Measurements from ENCODE around the gene TSHZ1.

Gene TSHZ1

DNA sequence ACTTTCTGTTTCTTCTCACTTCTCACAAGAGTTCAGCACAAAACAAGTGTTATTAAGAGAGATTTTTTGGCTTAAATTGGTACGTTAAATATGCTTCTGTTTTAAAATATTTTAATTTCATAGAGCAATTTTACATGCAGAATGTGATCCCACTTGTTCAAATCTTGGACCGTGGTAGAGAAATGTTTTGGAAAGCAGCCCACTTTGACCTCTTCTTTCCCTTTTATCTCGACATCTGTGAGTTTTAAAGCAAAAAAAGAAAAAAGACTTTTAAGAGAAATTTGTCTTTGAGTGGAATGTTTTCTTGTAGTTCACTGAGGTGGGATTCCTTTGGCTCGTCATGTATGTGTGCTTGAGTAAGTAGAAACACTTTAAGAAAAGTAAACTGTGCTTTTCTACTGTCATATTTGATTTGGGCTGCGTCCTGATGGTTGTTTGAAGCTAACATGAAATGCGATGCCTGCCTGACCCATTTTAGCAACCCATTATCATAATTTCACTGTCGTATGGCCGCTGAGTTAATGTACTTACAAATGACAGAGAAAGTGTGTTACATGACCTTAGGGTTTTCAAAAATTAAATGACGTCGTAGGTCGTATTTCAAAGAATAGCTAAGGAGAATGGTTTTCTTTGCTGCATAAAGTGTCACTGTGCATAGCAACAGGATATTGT, 54.5 kb downstream of the TSHZ1 start (continued):
- peak; percentile 82 for TF ChIP-seq ZEB2 (tag by site-specific recombination; IDR thresholded peaks at IDR 0.05)
- TF ChIP-seq FEZF1 (tag by site-specific recombination; IDR thresholded peaks at IDR 0.05): peak; percentile 96
- no peak for TF ChIP-seq ZNF837 (tag by site-specific recombination; IDR thresholded peaks at IDR 0.05)
- no peak for TF ChIP-seq TCF7L2 (IDR thresholded peaks at IDR 0.05; ENCODE audit: borderline replicate concordance, low read depth, low read length)
- TF ChIP-seq ZNF157 (tag by site-specific recombination; IDR thresholded peaks at IDR 0.05): no peak
- no peak for TF ChIP-seq ZNF274 (IDR thresholded peaks at IDR 0.05; ENCODE audit: low read length)
- no peak for TF ChIP-seq ZNF274 (tag by site-specific recombination; IDR thresholded peaks at IDR 0.05; ENCODE audit: borderline replicate concordance)
- no peak for TF ChIP-seq ZSCAN23 (tag by site-specific recombination; IDR thresholded peaks at IDR 0.05)
- TF ChIP-seq ZSCAN5A (tag by site-specific recombination; IDR thresholded peaks at IDR 0.05): no peak
- no peak for TF ChIP-seq ZNF23 (tag by site-specific recombination; IDR thresholded peaks at IDR 0.05; ENCODE audit: borderline replicate concordance)
- TF ChIP-seq ZNF266 (tag by site-specific recombination; IDR thresholded peaks at IDR 0.05; ENCODE audit: low read depth): no peak
- TF ChIP-seq ZBTB44 (tag by site-specific recombination; IDR thresholded peaks at IDR 0.05): peak; percentile 41; the same call in 1 of the 2 replicates
- peak; percentile 79; the same call in 1 of the 2 replicates for TF ChIP-seq ZSCAN30 (tag by site-specific recombination; IDR thresholded peaks at IDR 0.05)
- TF ChIP-seq, protein P1, sequence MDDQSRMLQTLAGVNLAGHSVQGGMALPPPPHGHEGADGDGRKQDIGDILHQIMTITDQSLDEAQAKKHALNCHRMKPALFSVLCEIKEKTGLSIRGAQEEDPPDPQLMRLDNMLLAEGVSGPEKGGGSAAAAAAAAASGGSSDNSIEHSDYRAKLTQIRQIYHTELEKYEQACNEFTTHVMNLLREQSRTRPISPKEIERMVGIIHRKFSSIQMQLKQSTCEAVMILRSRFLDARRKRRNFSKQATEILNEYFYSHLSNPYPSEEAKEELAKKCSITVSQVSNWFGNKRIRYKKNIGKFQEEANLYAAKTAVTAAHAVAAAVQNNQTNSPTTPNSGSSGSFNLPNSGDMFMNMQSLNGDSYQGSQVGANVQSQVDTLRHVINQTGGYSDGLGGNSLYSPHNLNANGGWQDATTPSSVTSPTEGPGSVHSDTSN (CRISPR knock-in tag; IDR thresholded peaks at IDR 0.05): no peak
- TF ChIP-seq ZNF174 (tag by site-specific recombination; IDR thresholded peaks at IDR 0.05): no peak
- no peak for TF ChIP-seq ZNF132 (tag by site-specific recombination; IDR thresholded peaks at IDR 0.05; ENCODE audit: borderline replicate concordance)
- no peak for TF ChIP-seq ZNF626 (tag by site-specific recombination; IDR thresholded peaks at IDR 0.05)
- no peak for TF ChIP-seq ZNF510 (tag by site-specific recombination; IDR thresholded peaks at IDR 0.05; ENCODE audit: insufficient replicate concordance)
- no peak; the same call in 1 of the 2 replicates for TF ChIP-seq ZFP69B (tag by site-specific recombination; IDR thresholded peaks at IDR 0.05)
- TF ChIP-seq ZNF16 (tag by site-specific recombination; IDR thresholded peaks at IDR 0.05; ENCODE audit: low read depth): no peak
- TF ChIP-seq KLF16 (tag by site-specific recombination; IDR thresholded peaks at IDR 0.05): no peak
- TF ChIP-seq MEIS1 (CRISPR knock-in tag; IDR thresholded peaks at IDR 0.05; ENCODE audit: borderline replicate concordance): no peak
- no peak for TF ChIP-seq KLF8 (tag by site-specific recombination; IDR thresholded peaks at IDR 0.05)
- TF ChIP-seq, protein P2, sequence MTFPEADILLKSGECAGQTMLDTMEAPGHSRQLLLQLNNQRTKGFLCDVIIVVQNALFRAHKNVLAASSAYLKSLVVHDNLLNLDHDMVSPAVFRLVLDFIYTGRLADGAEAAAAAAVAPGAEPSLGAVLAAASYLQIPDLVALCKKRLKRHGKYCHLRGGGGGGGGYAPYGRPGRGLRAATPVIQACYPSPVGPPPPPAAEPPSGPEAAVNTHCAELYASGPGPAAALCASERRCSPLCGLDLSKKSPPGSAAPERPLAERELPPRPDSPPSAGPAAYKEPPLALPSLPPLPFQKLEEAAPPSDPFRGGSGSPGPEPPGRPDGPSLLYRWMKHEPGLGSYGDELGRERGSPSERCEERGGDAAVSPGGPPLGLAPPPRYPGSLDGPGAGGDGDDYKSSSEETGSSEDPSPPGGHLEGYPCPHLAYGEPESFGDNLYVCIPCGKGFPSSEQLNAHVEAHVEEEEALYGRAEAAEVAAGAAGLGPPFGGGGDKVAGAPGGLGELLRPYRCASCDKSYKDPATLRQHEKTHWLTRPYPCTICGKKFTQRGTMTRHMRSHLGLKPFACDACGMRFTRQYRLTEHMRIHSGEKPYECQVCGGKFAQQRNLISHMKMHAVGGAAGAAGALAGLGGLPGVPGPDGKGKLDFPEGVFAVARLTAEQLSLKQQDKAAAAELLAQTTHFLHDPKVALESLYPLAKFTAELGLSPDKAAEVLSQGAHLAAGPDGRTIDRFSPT (tag by site-specific recombination; IDR thresholded peaks at IDR 0.05): peak; percentile 73
- peak; percentile 80 for TF ChIP-seq SP7 (tag by site-specific recombination; IDR thresholded peaks at IDR 0.05)
- TF ChIP-seq ZNF623 (tag by site-specific recombination; IDR thresholded peaks at IDR 0.05): no peak
- no peak for TF ChIP-seq ZNF223 (tag by site-specific recombination; IDR thresholded peaks at IDR 0.05)
- no peak for TF ChIP-seq ZNF670 (tag by site-specific recombination; IDR thresholded peaks at IDR 0.05; ENCODE audit: low read depth)
- no peak for TF ChIP-seq ELK4 (IDR thresholded peaks at IDR 0.05; ENCODE audit: borderline replicate concordance, low read depth, low read length)
- TF ChIP-seq ZNF140 (tag by site-specific recombination; IDR thresholded peaks at IDR 0.05): no peak
- TF ChIP-seq ZNF843 (tag by site-specific recombination; IDR thresholded peaks at IDR 0.05): peak; percentile 94
- TF ChIP-seq, protein P3, sequence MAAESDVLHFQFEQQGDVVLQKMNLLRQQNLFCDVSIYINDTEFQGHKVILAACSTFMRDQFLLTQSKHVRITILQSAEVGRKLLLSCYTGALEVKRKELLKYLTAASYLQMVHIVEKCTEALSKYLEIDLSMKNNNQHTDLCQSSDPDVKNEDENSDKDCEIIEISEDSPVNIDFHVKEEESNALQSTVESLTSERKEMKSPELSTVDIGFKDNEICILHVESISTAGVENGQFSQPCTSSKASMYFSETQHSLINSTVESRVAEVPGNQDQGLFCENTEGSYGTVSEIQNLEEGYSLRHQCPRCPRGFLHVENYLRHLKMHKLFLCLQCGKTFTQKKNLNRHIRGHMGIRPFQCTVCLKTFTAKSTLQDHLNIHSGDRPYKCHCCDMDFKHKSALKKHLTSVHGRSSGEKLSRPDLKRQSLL (tag by site-specific recombination; IDR thresholded peaks at IDR 0.05): no peak
- TF ChIP-seq YY1 (tag by site-specific recombination; IDR thresholded peaks at IDR 0.05): no peak

Data from HEK293 (cell line).